CD4-positive, alpha-beta T cell treated with Interleukin-1 beta for 1 hour (primary cell): Measurements from ENCODE around the gene ZNF664.

ENCODE experiments used
- DNase-seq, 2 donors: peaks; one replicate each; pipeline ENCODE4 v3.0.0-alpha.2; 2020 to 2022

The ZNF664 gene

GRCh38 chr12:124035163-124035562 lies 62.1 kb downstream of the ZNF664 start:
- no peak for DNase-seq

GRCh38 chr12:124036171-124036598 lies 63.2 kb downstream of the ZNF664 start:
- DNase-seq: no peak

GRCh38 chr12:124036657-124037109 lies 63.7 kb downstream of the ZNF664 start:
- DNase-seq: peak; percentile 45 to 46

GRCh38 chr12:124037331-124037730 lies 64.3 kb downstream of the ZNF664 start:
- no peak for DNase-seq

GRCh38 chr12:124039276-124039675 lies 66.3 kb downstream of the ZNF664 start:
- DNase-seq: no peak

- peak in 1 of 2 donors; percentile 13 for DNase-seq
Observed at GRCh38 chr12:124040291-124040690, 67.3 kb downstream of the ZNF664 start.

- no peak for DNase-seq
Observed at GRCh38 chr12:124040737-124041136, 67.7 kb downstream of the ZNF664 start.

- DNase-seq: no peak
Observed at GRCh38 chr12:124041907-124042306, 68.9 kb downstream of the ZNF664 start.

- no peak for DNase-seq
Observed at GRCh38 chr12:124044021-124044420, 71.0 kb downstream of the ZNF664 start.

GRCh38 chr12:124044809-124045321 lies 71.8 kb downstream of the ZNF664 start:
- DNase-seq: no peak

- DNase-seq: no peak
Observed at GRCh38 chr12:124045671-124046455, 72.8 kb downstream of the ZNF664 start.

- DNase-seq: no peak
Observed at GRCh38 chr12:124046456-124046740, 73.4 kb downstream of the ZNF664 start.

GRCh38 chr12:124047045-124047566 lies 74.1 kb downstream of the ZNF664 start:
- no peak for DNase-seq

- DNase-seq: no peak
Observed at GRCh38 chr12:124049451-124050094, 76.6 kb downstream of the ZNF664 start.

- DNase-seq: no peak
Observed at GRCh38 chr12:124053851-124054250, 80.8 kb downstream of the ZNF664 start.

- DNase-seq: no peak
Observed at GRCh38 chr12:124055066-124055465, 82.1 kb downstream of the ZNF664 start.

GRCh38 chr12:124057691-124058090 lies 84.7 kb downstream of the ZNF664 start:
- no peak for DNase-seq

GRCh38 chr12:124059752-124060151 lies 86.7 kb downstream of the ZNF664 start:
- no peak for DNase-seq
